Ascending aorta (tissue), 2 donors: Measurements from ENCODE around the gene APC. TPM values are rescaled to one million over a fixed set of nuclear protein-coding genes. Genes with fewer than 3 reads are reported as not detected.

Experiments
- DNase-seq, 2 donors: peaks; one replicate each; pipeline ENCODE4 v3.0.0-alpha.2; 2019; ENCODE audit warnings: low spot score in 2 of 2
- H3K27ac ChIP-seq, 2 donors: fragments of 200-600 bp; sonication (generic); one replicate each; pipeline ENCODE4 v1.5.1; 2016 to 2017; ENCODE audit warnings: mild to moderate bottlenecking in 1 of 2
- H3K27me3 ChIP-seq: fragments of 200-600 bp; sonication (generic); one replicate; pipeline ENCODE4 v1.5.1; 2017
- H3K36me3 ChIP-seq, 2 donors: fragments of 200-600 bp; sonication (generic); one replicate each; pipeline ENCODE4 v1.5.1; 2016
- H3K4me1 ChIP-seq, 2 donors: fragments of 200-600 bp; sonication (generic); one replicate each; pipeline ENCODE4 v1.5.1; 2016 to 2017; ENCODE audit warnings: mild to moderate bottlenecking in 1 of 2
- H3K4me3 ChIP-seq, 2 donors: fragments of 200-600 bp; sonication (generic); one replicate each; pipeline ENCODE4 v1.5.1; 2016 to 2017; ENCODE audit warnings: mild to moderate bottlenecking in 1 of 2
- H3K9me3 ChIP-seq, 2 donors: fragments of 200-600 bp; sonication (generic); one replicate each; pipeline ENCODE4 v1.5.1; 2016
- CTCF ChIP-seq, 3 experiments: fragments of 200-600 bp in 2 of 3; fragments of 450-650 bp in 1 of 3; sonication (generic) in 2 of 3; IDR thresholded peaks; one replicate each; pipeline ENCODE4 v1.5.1; 2016 to 2019; ENCODE audit warnings: antibody characterized with exemption in 3 of 3, mild to moderate bottlenecking in 1 of 3, moderate library complexity in 1 of 3
- intact Hi-C: fragments of 100-400 bp; cut with DNase I; formaldehyde crosslinking; loops from one replicate; pipeline ENCODE4 v1.15.1; 2023
- total RNA-seq: library from RNA; depleted of rRNA; stranded (reverse); fragments of >200 nt; gene quantifications from one replicate; pipeline ENCODE4 v1.1.0, GENCODE V29; 2016

APC gene
- total RNA-seq, 1 donor from 2014 or later, result 197 TPM

- Histone ChIP-seq H3K27ac (no peak overlapping the region), H3K9me3 (no peaks in the 10 kb centered on the region), H3K36me3 (no peaks in the 10 kb centered on the region), H3K27me3 (no peaks in the 10 kb centered on the region), H3K4me3 (no peak overlapping the region), H3K4me1 (peaks cover 0 to 18% of the 10 kb centered on the region in 2 donors)
- no peak for DNase-seq
- intact Hi-C loops, result no loop called here
- no peak for TF ChIP-seq CTCF (IDR thresholded peaks at IDR 0.05)
These were observed 3.1 kb upstream of the APC start for GRCh38 chr5:112734597-112734996.

- Histone ChIP-seq H3K9me3 (no peaks in the 10 kb centered on the region), H3K4me3 (no peak overlapping the region), H3K36me3 (no peaks in the 10 kb centered on the region), H3K4me1 (peaks cover 0 to 18% of the 10 kb centered on the region in 2 donors), H3K27me3 (no peaks in the 10 kb centered on the region), H3K27ac (no peak overlapping the region)
- intact Hi-C loops, result loop anchor here (2.0 kb wide), 1 partner anchor 49 kb away; no protein-coding TSS in a partner anchor
- TF ChIP-seq CTCF (IDR thresholded peaks at IDR 0.05), result no peak
- DNase-seq, result no peak
These were observed 2.0 kb upstream of the APC start for GRCh38 chr5:112735702-112736101.

- Histone ChIP-seq H3K4me1 (peaks cover 0 to 18% of the 10 kb centered on the region in 2 donors), H3K27ac (peak overlapping the region; percentile 71 to 72), H3K9me3 (no peaks in the 10 kb centered on the region), H3K36me3 (no peaks in the 10 kb centered on the region), H3K27me3 (no peaks in the 10 kb centered on the region), H3K4me3 (peak overlapping the region; percentile 71 to 78)
- TF ChIP-seq CTCF (IDR thresholded peaks at IDR 0.05), result no peak
- intact Hi-C loops, result loop anchor here (2.0 kb wide), 1 partner anchor 50 kb away; no protein-coding TSS in a partner anchor
- no peak for DNase-seq
These were observed 619 bp upstream of the APC start for GRCh38 chr5:112737070-112737462.

GRCh38 chr5:112738191-112738560, 491 bp downstream of the APC start:
- Histone ChIP-seq H3K27me3 (no peaks in the 10 kb centered on the region), H3K27ac (peak overlapping the region; percentile 71 to 72), H3K4me3 (peak overlapping the region; percentile 71 to 78), H3K36me3 (no peaks in the 10 kb centered on the region), H3K4me1 (peaks cover 0 to 18% of the 10 kb centered on the region in 2 donors), H3K9me3 (no peaks in the 10 kb centered on the region)
- intact Hi-C loops, result loop anchor here (1.0 kb wide), 1 partner anchor 31 kb away; no protein-coding TSS in a partner anchor
- DNase-seq, result no peak
- TF ChIP-seq CTCF (IDR thresholded peaks at IDR 0.05), result no peak

- no peaks in the 10 kb centered on the region for H3K27me3 ChIP-seq
- no peak overlapping the region for H3K27ac ChIP-seq
- H3K4me1 ChIP-seq, result no peaks in the 10 kb centered on the region
- H3K4me3 ChIP-seq, result no peak overlapping the region
- intact Hi-C loops, result no loop called here
- no peak for DNase-seq
- no peaks in the 10 kb centered on the region for H3K9me3 ChIP-seq
- H3K36me3 ChIP-seq, result no peaks in the 10 kb centered on the region
- TF ChIP-seq CTCF (IDR thresholded peaks at IDR 0.05), result no peak
These were observed 4.7 kb downstream of the APC start for GRCh38 chr5:112742424-112742823.

GRCh38 chr5:112743631-112744030, 5.9 kb downstream of the APC start:
- Histone ChIP-seq H3K27me3 (no peaks in the 10 kb centered on the region), H3K9me3 (no peaks in the 10 kb centered on the region), H3K36me3 (no peaks in the 10 kb centered on the region), H3K4me1 (no peaks in the 10 kb centered on the region), H3K27ac (no peak overlapping the region), H3K4me3 (no peak overlapping the region)
- TF ChIP-seq CTCF (IDR thresholded peaks at IDR 0.05), result no peak
- intact Hi-C loops, result no loop called here
- no peak for DNase-seq
